Stomach (tissue), 9 donors: ENCODE results near the gene PSME1. TPM values are rescaled to one million over a fixed set of nuclear protein-coding genes. Genes with fewer than 3 reads are reported as not detected.

Source experiments
- DNase-seq, 2 donors: peaks; one replicate each; pipeline versions ENCODE4 v3.0.0 to v3.0.0-alpha.2; 2013 to 2019
- H3K27ac ChIP-seq, 5 donors: fragments of 200-600 bp in 4 of 5; sonication (generic) in 4 of 5; one replicate each; pipeline ENCODE4 v1.5.1; 2013 to 2019; ENCODE audit warnings: mild to moderate bottlenecking in 1 of 5, moderate library complexity in 1 of 5
- H3K27me3 ChIP-seq, 3 donors: fragments of 200-600 bp; sonication (generic); one replicate each; pipeline ENCODE4 v1.5.1; 2017 to 2019; ENCODE audit warnings: mixed run types in 1 of 3
- H3K36me3 ChIP-seq, 4 donors: fragments of 200-600 bp; sonication (generic); 1 replicate in 3 of 4; 2 replicates in 1 of 4; pipeline ENCODE4 v1.5.1; 2016 to 2019
- H3K4me1 ChIP-seq, 4 donors: fragments of 200-600 bp; sonication (generic); one replicate each; pipeline ENCODE4 v1.5.1; 2016 to 2019
- H3K4me3 ChIP-seq, 4 donors: fragments of 200-600 bp; sonication (generic) in 3 of 4; one replicate each; pipeline ENCODE4 v1.5.1; 2016 to 2019; ENCODE audit warnings: mild to moderate bottlenecking in 1 of 4
- H3K9me3 ChIP-seq, 4 donors: fragments of 200-600 bp; sonication (generic); one replicate each; pipeline ENCODE4 v1.5.1; 2016 to 2019
- EP300 ChIP-seq: sonication (generic); formaldehyde crosslinking; IDR thresholded peaks from one replicate; pipeline ENCODE4 v1.6.1; 2017; ENCODE audit warnings: antibody characterized with exemption
- POLR2A ChIP-seq, 4 donors: fragments of 450-650 bp; IDR thresholded peaks; one replicate each; pipeline ENCODE4 v1.6.1; 2016; ENCODE audit warnings: antibody characterized with exemption in 4 of 4, control low read depth in 2 of 4, mild to moderate bottlenecking in 1 of 4, moderate library complexity in 1 of 4
- POLR2AphosphoS5 ChIP-seq, 3 donors: sonication (generic); formaldehyde crosslinking; IDR thresholded peaks; one replicate each; pipeline ENCODE4 v1.6.1; 2016; ENCODE audit warnings: antibody characterized with exemption in 3 of 3
- WGBS, 5 donors: extraction: QIAGEN DNeasy Blood & Tissue Kit in 3 of 5; methylation state at CpG; one replicate each; pipeline versions ENCODE4 v1.1.5 to v1.1.7; 2013 to 2018; 5-methylcytosine and 5-hydroxymethylcytosine counted together
- intact Hi-C: fragments of 100-400 bp; cut with DNase I; formaldehyde crosslinking; loops from one replicate; pipeline ENCODE4 v1.15.1; 2023; ENCODE audit warnings: low total_unique reads
- polyA plus RNA-seq, 3 donors: library from polyadenylated mRNA; stranded (reverse); fragments of 200-250 nt; gene quantifications; one replicate each; pipeline ENCODE4 v1.2.3, GENCODE V29; 2013
- total RNA-seq, 5 donors: library from RNA; depleted of rRNA; stranded (reverse); fragments of >200 nt; gene quantifications; one replicate each; pipeline versions ENCODE4 v1.1.0 to v1.2.3, GENCODE V29; 2014 to 2016
- TF ChIP-seq, protein P1 (sequence below), 7 experiments: fragments of 450-650 bp in 4 of 7; fragments of 200-600 bp in 3 of 7; sonication (generic) in 3 of 7; IDR thresholded peaks; one replicate each; pipeline ENCODE4 v1.5.1; 2016 to 2019; ENCODE audit warnings: antibody characterized with exemption in 7 of 7, control low read depth in 2 of 7, mild to moderate bottlenecking in 1 of 7
- donor health status: healthy with polysubstance abuse.
- donor health status: Bipolar disorder and iron deficiency.
- donor health status: healthy.

The PSME1 gene
- total and polyA plus RNA-seq, 8 donors, result 38.5 to 322 (median 114) TPM

- no peaks in the 10 kb centered on the region for H3K9me3 ChIP-seq
- no peaks in the 10 kb centered on the region for H3K27me3 ChIP-seq
- 3 to 8% (median 5%) methylated on average over 18 to 29 of the region's 29 CpGs for WGBS, 5 donors
- TF ChIP-seq POLR2AphosphoS5 (IDR thresholded peaks at IDR 0.05) (no peak), EP300 (no peak), POLR2A (IDR thresholded peaks at IDR 0.05) (no peak)
- TF ChIP-seq, protein P1, sequence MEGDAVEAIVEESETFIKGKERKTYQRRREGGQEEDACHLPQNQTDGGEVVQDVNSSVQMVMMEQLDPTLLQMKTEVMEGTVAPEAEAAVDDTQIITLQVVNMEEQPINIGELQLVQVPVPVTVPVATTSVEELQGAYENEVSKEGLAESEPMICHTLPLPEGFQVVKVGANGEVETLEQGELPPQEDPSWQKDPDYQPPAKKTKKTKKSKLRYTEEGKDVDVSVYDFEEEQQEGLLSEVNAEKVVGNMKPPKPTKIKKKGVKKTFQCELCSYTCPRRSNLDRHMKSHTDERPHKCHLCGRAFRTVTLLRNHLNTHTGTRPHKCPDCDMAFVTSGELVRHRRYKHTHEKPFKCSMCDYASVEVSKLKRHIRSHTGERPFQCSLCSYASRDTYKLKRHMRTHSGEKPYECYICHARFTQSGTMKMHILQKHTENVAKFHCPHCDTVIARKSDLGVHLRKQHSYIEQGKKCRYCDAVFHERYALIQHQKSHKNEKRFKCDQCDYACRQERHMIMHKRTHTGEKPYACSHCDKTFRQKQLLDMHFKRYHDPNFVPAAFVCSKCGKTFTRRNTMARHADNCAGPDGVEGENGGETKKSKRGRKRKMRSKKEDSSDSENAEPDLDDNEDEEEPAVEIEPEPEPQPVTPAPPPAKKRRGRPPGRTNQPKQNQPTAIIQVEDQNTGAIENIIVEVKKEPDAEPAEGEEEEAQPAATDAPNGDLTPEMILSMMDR (IDR thresholded peaks at IDR 0.05), result no peak
- H3K36me3 ChIP-seq, result peaks cover 22 to 59% (median 57%) of the 10 kb centered on the region in 4 donors
- H3K4me1 ChIP-seq, result peaks cover 25 to 57% (median 43%) of the 10 kb centered on the region in 4 donors
- H3K4me3 ChIP-seq, result peak overlapping the region; percentile 76 to 96 (median 88)
- DNase-seq, result no peak
- intact Hi-C loops, result no loop called here
- peak overlapping the region; percentile 91 to 98 (median 97) for H3K27ac ChIP-seq
These were observed 11.9 kb downstream of the PSME1 start for GRCh38 chr14:24147761-24148428.

DNA sequence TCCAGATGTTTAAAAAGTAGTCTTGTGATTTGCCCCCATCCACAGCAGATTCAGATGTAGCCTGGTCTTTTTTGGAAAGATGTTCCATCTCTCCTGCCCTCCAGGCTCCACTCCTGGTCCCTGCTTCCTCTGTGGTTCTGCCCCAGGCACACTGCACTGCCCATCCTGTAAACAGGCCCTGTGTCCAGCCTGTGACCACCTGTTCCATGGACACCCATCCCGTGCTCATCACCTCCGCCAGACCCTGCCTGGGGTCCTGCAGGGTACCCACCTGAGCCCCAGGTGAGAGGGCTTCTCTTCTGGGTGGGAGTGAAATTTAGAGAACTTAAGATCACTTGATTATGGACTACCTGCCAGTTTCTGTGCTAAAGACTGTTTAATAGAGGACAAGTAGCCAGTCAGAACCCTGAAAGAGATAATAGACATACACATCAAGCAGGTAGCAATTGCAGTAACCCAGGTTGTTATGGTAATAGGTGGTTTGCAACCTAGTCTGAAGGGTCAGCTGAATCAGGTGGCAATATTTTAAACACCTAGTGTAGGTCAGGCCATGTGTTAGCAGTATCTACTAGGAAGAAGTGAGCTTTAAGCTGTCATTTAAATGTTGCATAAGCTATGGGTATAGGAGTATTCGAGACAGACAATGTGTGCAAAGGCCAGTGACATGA, 13.4 kb downstream of the PSME1 start:
- H3K4me3 ChIP-seq, result no peak overlapping the region
- H3K4me1 ChIP-seq, result peaks cover 25 to 49% (median 41%) of the 10 kb centered on the region in 4 donors
- no peaks in the 10 kb centered on the region for H3K9me3 ChIP-seq
- WGBS, 5 donors, result 93 to 97% (median 95%) methylated on average over 3 of the region's 3 CpGs
- peaks cover 20 to 61% (median 58%) of the 10 kb centered on the region in 4 donors for H3K36me3 ChIP-seq
- intact Hi-C loops, result no loop called here
- no peaks in the 10 kb centered on the region for H3K27me3 ChIP-seq
- TF ChIP-seq, protein P1 (IDR thresholded peaks at IDR 0.05), result no peak
- no peak for TF ChIP-seq POLR2A (IDR thresholded peaks at IDR 0.05)
- no peak for TF ChIP-seq POLR2AphosphoS5 (IDR thresholded peaks at IDR 0.05)
- no peak overlapping the region for H3K27ac ChIP-seq
- no peak for DNase-seq

- TF ChIP-seq EP300 (no peak), POLR2AphosphoS5 (IDR thresholded peaks at IDR 0.05) (no peak), POLR2A (IDR thresholded peaks at IDR 0.05) (no peak)
- TF ChIP-seq, protein P1 (IDR thresholded peaks at IDR 0.05), result no peak
- no peak for DNase-seq
- WGBS, 5 donors, result 84 to 95% (median 93%) methylated on average over 5 to 9 of the region's 9 CpGs
- no peaks in the 10 kb centered on the region for H3K9me3 ChIP-seq
- intact Hi-C loops, result no loop called here
- peaks cover 26 to 67% (median 64%) of the 10 kb centered on the region in 4 donors for H3K36me3 ChIP-seq
- no peak overlapping the region for H3K4me3 ChIP-seq
- H3K4me1 ChIP-seq, result peaks cover 23 to 43% (median 36%) of the 10 kb centered on the region in 4 donors
- H3K27ac ChIP-seq, result no peak overlapping the region
- no peaks in the 10 kb centered on the region for H3K27me3 ChIP-seq
These were observed 14.1 kb downstream of the PSME1 start for GRCh38 chr14:24150061-24150460.

DNA sequence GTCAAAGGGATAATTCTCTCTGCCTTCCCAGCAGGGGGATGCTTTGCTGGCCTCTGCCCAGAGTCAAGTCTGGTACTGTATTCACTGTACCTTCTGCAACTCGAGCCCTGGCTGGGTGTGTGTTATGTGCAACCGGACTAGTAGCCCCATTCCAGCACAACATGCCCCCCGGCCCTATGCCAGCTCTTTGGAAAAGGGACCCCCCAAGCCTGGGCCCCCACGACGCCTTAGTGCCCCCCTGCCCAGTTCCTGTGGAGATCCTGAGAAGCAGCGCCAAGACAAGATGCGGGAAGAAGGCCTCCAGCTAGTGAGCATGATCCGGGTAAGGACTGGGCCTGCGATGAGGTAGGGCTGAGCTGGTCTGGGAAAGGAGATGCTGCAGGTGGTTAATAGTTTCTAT, 14.6 kb downstream of the PSME1 start:
- WGBS, 5 donors, result 89 to 94% (median 91%) methylated on average over 9 of the region's 9 CpGs
- Histone ChIP-seq H3K4me3 (no peak overlapping the region), H3K36me3 (peaks cover 31 to 72% (median 70%) of the 10 kb centered on the region in 4 donors), H3K27me3 (no peaks in the 10 kb centered on the region), H3K27ac (no peak overlapping the region), H3K4me1 (peaks cover 18 to 38% (median 31%) of the 10 kb centered on the region in 4 donors), H3K9me3 (no peaks in the 10 kb centered on the region)
- no peak for DNase-seq
- no peak for TF ChIP-seq EP300
- no peak for TF ChIP-seq POLR2AphosphoS5 (IDR thresholded peaks at IDR 0.05)
- TF ChIP-seq, protein P1 (IDR thresholded peaks at IDR 0.05), result no peak
- no peak for TF ChIP-seq POLR2A (IDR thresholded peaks at IDR 0.05)
- intact Hi-C loops, result no loop called here
